Heart left ventricle (tissue), 16 donors: Measurements from ENCODE around the gene NAA80. TPM values are rescaled to one million over a fixed set of nuclear protein-coding genes. Genes with fewer than 3 reads are reported as not detected.
"Not testable (repeated sequence)": the region's sequence is repeated elsewhere in the genome, so short reads cannot be mapped to it uniquely, and the experiment has no call there.

Source experiments
- ATAC-seq, 4 donors: fragments of 200-7000 bp; cut with Tn5 transposase; one replicate each; pipeline ENCODE4 v1.9.1; 2020 to 2022; ENCODE audit warnings: moderate library complexity in 4 of 4, mild to moderate bottlenecking in 3 of 4, moderate number of reproducible peaks in 1 of 4
- DNase-seq, 5 donors: peaks; one replicate each; pipeline ENCODE4 v3.0.0-alpha.2; 2020
- H3K27ac ChIP-seq, 12 donors: fragments of 200-600 bp; sonication (generic) in 4 of 12; one replicate each; pipeline versions ENCODE4 v1.5.0 to v1.8.0; 2016 to 2022; ENCODE audit warnings: mild to moderate bottlenecking in 2 of 12
- H3K27me3 ChIP-seq, 9 donors: fragments of 200-600 bp; sonication (generic) in 2 of 9; one replicate each; pipeline versions ENCODE4 v1.5.1 to v1.8.0; 2016 to 2022; ENCODE audit warnings: mild to moderate bottlenecking in 3 of 9
- H3K36me3 ChIP-seq, 9 donors: fragments of 200-600 bp; sonication (generic) in 2 of 9; one replicate each; pipeline versions ENCODE4 v1.5.0 to v1.8.0; 2018 to 2022; ENCODE audit warnings: mild to moderate bottlenecking in 2 of 9
- H3K4me1 ChIP-seq, 12 donors: fragments of 200-600 bp; sonication (generic) in 4 of 12; one replicate each; pipeline versions ENCODE4 v1.5.0 to v1.8.0; 2016 to 2022; ENCODE audit warnings: mild to moderate bottlenecking in 3 of 12
- H3K4me3 ChIP-seq, 12 donors: fragments of 200-600 bp; sonication (generic) in 4 of 12; one replicate each; pipeline versions ENCODE4 v1.5.0 to v1.8.0; 2017 to 2022; ENCODE audit warnings: mild to moderate bottlenecking in 9 of 12, moderate library complexity in 4 of 12
- H3K9me3 ChIP-seq, 12 donors: fragments of 200-600 bp; sonication (generic) in 4 of 12; one replicate each; pipeline versions ENCODE4 v1.5.0 to v1.8.0; 2016 to 2022; ENCODE audit warnings: mild to moderate bottlenecking in 1 of 12
- CTCF ChIP-seq, 12 donors: fragments of 200-600 bp; sonication (generic) in 4 of 12; IDR thresholded peaks; one replicate each; pipeline versions ENCODE4 v1.5.0 to v1.8.0; 2018 to 2022; ENCODE audit warnings: antibody characterized with exemption in 12 of 12, mild to moderate bottlenecking in 5 of 12
- POLR2A ChIP-seq, 2 donors: fragments of 450-650 bp; IDR thresholded peaks; one replicate each; pipeline ENCODE4 v1.6.1; 2017; ENCODE audit warnings: antibody characterized with exemption in 2 of 2, mild to moderate bottlenecking in 2 of 2, moderate library complexity in 2 of 2
- WGBS, 4 donors: extraction: QIAGEN DNeasy Blood & Tissue Kit in 2 of 4; methylation state at CpG; one replicate each; pipeline versions ENCODE4 v1.1.5 to v1.1.7; 2013 to 2018; 5-methylcytosine and 5-hydroxymethylcytosine counted together
- intact Hi-C, 10 donors: fragments of 100-400 bp; cut with DNase I; formaldehyde crosslinking; loops; one replicate each; pipeline versions ENCODE4 v1.11.1 to v1.14.2; 2022
- polyA plus RNA-seq, 2 donors: library from polyadenylated mRNA; stranded (reverse); fragments of 200-250 nt; gene quantifications; one replicate each; pipeline ENCODE4 v1.2.3, GENCODE V29; 2013
- total RNA-seq, 9 donors: library from RNA; depleted of rRNA in 2 of 9; stranded (reverse); fragments of >200 nt in 2 of 9; fragmentation: NEBNext Ultra II Directional in 3 of 9; extraction: Animal tissue kit (Norgen Biotek cat#: 25700) in 3 of 9; gene quantifications; one replicate each; pipeline versions ENCODE4 v1.1.0 to v1.2.4, GENCODE V29; 2016 to 2023
- donor health status: ischemic (EF 13 %, LVEDD 7.1; RV severe dilation, severe dysfunction).
- donor health status: healthy with polysubstance abuse.
- donor health status: DM: no; HTN: yes; CAD: no.
- donor health status: DM: no; HTN: no; CAD: no.
- donor health status: ischemic (EF 25% LVEDD 6.9; RV normal size, moderate dysfunction).
- donor health status: ischemic (EF 25% LVEDD 5.7; RV mildly dilated, moderate dysfunction).
- donor health status: healthy.
- donor health status: DM: yes; HTN: yes; CAD: no.
- donor health status: ischemic (EF 35%, LVEDD 5.7; RV mildly dilated, moderate dysfunction).
- donor health status: nonischemic (EF 11% LVEDD 7.7; RV severe dilation, severe dysfunction).
- donor health status: DM: yes; HTN: yes; CAD: no.
- donor health status: PGD.
- donor health status: ischemic (EF 29% LVEDD 5.4; RV normal size, mild dysfunction).
- donor health status: nonischemic (EF 23%, LVEDD 6.1; RV moderate dilation, normal function).

Gene NAA80
- total and polyA plus RNA-seq, 11 donors = 5.0 to 13.9 (median 9.8) TPM

- TF ChIP-seq CTCF (IDR thresholded peaks at IDR 0.05) (peak; percentile 52 to 82 (median 73)), POLR2A (IDR thresholded peaks at IDR 0.05) (no peak)
- H3K4me3 ChIP-seq = no peak overlapping the region
- H3K36me3 ChIP-seq = no peaks in the 10 kb centered on the region
- WGBS, 4 donors = 33 to 35% (median 34%) methylated on average over 16 to 26 of the region's 26 CpGs
- no peaks in the 10 kb centered on the region for H3K9me3 ChIP-seq
- intact Hi-C loops = loop anchor here in 8 of 10 donors (1.0 to 10.0 kb wide), 8 partner anchors 47 to 152 kb away; partner anchors contain the start of genes HYAL2 (in 3 of the 8) and TUSC2 (in 2 of the 8)
- peaks cover 0 to 47% (median 27%) of the 10 kb centered on the region in 12 donors for H3K4me1 ChIP-seq
- DNase-seq (peak in 2 of 5 donors; percentile 58 to 70), ATAC-seq (peak in 2 of 4 donors; percentile 20 to 25)
- no peak overlapping the region for H3K27ac ChIP-seq
- H3K27me3 ChIP-seq = peaks cover 0 to 38% (median 6%) of the 10 kb centered on the region in 9 donors
Measured at GRCh38 chr3:50274371-50275104, 24.7 kb downstream of the NAA80 start.

DNA sequence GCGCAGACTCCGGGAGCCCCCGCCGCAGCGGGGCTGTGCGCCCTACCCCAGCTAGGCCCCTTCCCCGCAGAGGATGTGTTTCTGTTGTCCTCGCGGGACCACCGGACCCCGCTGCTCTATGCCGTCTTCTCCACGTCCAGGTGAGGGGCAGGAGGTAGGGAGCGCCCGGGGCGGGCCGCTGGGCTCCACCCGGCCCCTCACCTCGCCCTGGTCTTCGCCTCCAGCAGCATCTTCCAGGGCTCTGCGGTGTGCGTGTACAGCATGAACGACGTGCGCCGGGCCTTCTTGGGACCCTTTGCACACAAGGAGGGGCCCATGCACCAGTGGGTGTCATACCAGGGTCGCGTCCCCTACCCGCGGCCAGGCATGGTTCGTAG is 25.5 kb downstream of the NAA80 start:
- peaks cover 0 to 38% (median 6%) of the 10 kb centered on the region in 9 donors for H3K27me3 ChIP-seq
- TF ChIP-seq CTCF (IDR thresholded peaks at IDR 0.05) (no peak), POLR2A (IDR thresholded peaks at IDR 0.05) (no peak)
- H3K9me3 ChIP-seq = no peaks in the 10 kb centered on the region
- H3K36me3 ChIP-seq = no peaks in the 10 kb centered on the region
- 57 to 68% (median 62%) methylated on average over 21 to 31 of the region's 31 CpGs for WGBS, 4 donors
- no peak overlapping the region for H3K27ac ChIP-seq
- no peak for DNase-seq
- intact Hi-C loops = loop anchor here (1.0 to 10.0 kb wide), 15 partner anchors 13 to 151 kb away; partner anchors contain the start of genes HYAL2 (in 3 of the 10) and TUSC2 (in 2 of the 10)
- peak overlapping the region in 9 of 12 donors; percentile 19 to 54 (median 39) for H3K4me3 ChIP-seq
- H3K4me1 ChIP-seq = peaks cover 0 to 47% (median 27%) of the 10 kb centered on the region in 12 donors
- no peak for ATAC-seq

DNA sequence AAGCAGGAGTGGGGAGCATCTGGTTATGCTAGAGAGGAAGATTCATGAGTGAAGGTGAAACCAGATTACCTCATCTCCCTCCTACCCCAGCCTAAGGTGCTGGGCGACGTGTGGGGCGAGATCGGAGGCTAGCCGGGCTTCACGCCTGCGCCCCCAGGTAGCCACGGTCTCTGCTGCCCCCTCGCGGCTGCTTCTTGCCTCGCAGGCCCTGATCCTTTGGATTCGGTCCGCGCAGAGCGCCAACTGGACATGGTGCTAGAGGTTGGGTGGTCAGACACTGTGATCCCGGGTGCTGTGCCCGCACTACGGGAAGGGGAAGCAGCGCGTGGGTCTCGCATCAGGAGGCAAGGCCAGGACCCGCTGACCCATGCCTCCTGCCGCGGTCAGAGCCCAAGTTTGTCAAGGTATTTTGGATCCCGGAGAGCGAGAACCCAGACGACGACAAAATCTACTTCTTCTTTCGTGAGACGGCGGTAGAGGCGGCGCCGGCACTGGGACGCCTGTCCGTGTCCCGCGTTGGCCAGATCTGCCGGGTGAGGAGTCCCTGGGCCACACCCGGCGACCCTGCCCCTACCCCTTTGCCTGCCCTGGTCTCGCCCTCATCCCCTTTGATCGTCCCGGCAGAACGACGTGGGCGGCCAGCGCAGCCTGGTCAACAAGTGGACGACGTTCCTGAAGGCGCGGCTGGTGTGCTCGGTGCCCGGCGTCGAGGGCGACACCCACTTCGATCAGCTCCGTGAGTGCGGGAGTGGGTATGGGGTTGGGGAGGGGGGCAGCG is 26.1 kb downstream of the NAA80 start:
- 2 to 10% (median 8%) methylated on average over 30 to 61 of the region's 61 CpGs for WGBS, 4 donors
- DNase-seq (peak; percentile 83 to 94 (median 86)), ATAC-seq (peak; percentile 39 to 77 (median 61))
- intact Hi-C loops = loop anchor here (1.0 to 10.0 kb wide), 12 partner anchors 13 to 151 kb away; partner anchors contain the start of genes HYAL2 (in 2 of the 10) and TUSC2 (in 2 of the 10)
- no peaks in the 10 kb centered on the region for H3K9me3 ChIP-seq
- peaks cover 0 to 38% (median 6%) of the 10 kb centered on the region in 9 donors for H3K27me3 ChIP-seq
- no peaks in the 10 kb centered on the region for H3K36me3 ChIP-seq
- H3K27ac ChIP-seq = peak overlapping the region in 6 of 12 donors; percentile 9 to 51 (median 30)
- H3K4me1 ChIP-seq = peaks cover 0 to 47% (median 26%) of the 10 kb centered on the region in 12 donors
- peak overlapping the region in 11 of 12 donors; percentile 19 to 54 (median 39) for H3K4me3 ChIP-seq
- no peak for TF ChIP-seq POLR2A (IDR thresholded peaks at IDR 0.05)
- peak; percentile 96 to 99 (median 98) for TF ChIP-seq CTCF (IDR thresholded peaks at IDR 0.05)

DNA sequence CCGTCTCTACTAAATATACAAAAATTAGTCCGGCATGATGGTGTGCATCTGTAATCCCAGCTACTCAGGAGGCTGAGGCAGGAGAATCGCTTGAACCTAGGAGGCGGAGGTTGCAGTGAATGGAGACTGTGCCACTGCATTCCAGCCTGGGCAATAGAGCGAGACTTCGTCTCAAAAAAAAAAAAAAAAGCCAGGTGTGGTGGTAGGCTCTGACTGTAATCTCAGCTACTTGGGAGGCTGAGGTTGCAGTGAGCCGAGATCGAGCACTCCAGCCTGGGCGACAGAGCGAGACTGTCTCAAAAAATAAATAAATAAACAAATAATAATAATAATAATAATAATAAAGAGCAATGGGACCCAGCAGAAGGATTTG is 26.7 kb downstream of the NAA80 start:
- peak overlapping the region in 2 of 12 donors; percentile 48 to 50 for H3K4me3 ChIP-seq
- peak overlapping the region in 1 of 12 donors; percentile 51 for H3K27ac ChIP-seq
- H3K27me3 ChIP-seq = peaks cover 0 to 40% (median 6%) of the 10 kb centered on the region in 9 donors
- 66 to 75% (median 72%) methylated on average over 10 of the region's 10 CpGs for WGBS, 4 donors
- intact Hi-C loops = loop anchor here in 9 of 10 donors (2.0 to 10.0 kb wide), 8 partner anchors 42 to 150 kb away; partner anchors contain the start of genes HYAL2 (in 2 of the 9) and TUSC2 (in 2 of the 9)
- ATAC-seq, DNase-seq, H3K9me3 ChIP-seq, H3K36me3 ChIP-seq: not testable (repeated sequence)
- peaks cover 0 to 51% (median 27%) of the 10 kb centered on the region in 12 donors for H3K4me1 ChIP-seq
